GM21529 (cell line): ENCODE results near the gene MEF2C.
"Not testable (repeated sequence)": the region's sequence is repeated elsewhere in the genome, so short reads cannot be mapped to it uniquely, and the experiment has no call there.

Source experiments
- ATAC-seq: cut with Tn5 transposase; IDR thresholded peaks from one replicate; pipeline ENCODE4 v1.9.1; 2021; ENCODE audit not compliant: unreplicated experiment

MEF2C gene

DNA sequence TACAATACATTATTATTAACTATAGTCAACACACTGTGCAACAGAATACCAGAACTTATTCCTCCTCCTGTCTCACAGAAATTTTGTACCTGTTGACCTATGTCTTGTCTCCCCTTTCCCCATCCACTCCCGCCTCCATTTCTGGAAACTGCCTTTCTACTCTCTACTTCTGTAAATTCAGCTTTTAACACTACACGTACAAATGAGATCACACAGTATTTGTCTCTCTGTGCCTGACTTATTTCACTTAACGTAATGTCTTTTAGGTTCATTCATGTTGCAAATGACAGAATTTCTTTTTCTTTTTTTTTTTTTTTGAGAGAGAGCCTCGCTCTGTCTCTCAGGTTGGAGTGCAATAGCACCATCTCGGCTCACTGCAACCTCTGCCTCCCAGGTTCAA is 19.5 kb downstream of the MEF2C start:
- no peak for ATAC-seq

DNA sequence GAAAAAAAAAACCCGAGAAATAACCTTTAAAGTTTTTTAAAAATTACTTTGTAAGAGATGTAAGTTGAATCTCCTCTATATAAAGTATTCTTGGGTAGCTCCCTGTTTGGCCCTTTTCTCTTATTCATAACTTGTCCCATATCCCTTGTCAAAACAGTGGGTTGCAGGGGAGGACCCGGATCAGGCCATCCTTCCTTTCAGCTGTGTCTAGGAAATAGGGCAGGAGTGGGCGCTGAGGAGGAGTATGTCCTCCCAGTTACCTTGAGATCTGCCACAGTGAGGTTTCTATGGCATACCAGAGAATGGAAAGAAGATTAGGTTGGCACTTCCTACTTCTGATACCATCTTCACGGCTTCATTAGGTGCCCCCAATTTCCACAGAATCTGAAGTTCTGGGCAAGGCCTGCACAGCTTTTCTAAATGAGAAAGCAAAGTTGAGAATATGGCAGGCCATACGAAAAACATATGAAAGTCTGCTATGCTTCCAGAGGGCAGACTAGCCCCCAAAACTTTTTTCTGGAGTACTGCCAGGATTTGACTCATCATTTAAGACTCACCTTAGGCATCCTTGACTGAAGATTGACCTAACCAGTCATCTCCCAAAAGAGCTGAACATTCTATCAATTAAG is 20.3 kb downstream of the MEF2C start:
- ATAC-seq = no peak

DNA sequence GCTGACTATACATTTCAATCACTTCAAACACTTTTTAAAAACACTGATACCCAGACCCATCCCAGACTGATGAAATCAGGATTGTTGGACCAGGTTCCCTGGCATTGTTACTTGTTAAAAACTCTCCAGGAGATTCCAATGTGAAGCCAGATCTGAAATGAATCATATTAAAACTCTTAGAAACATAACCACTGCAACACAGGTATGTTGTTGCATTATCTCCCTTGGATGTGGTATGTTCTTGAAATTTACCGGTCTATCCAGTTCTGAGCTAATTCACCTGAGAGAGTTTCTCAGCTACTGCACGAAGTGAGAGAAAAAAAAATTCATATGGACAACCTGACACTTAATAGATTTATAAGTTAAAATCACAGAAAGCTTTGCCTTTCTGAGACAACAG is 21.8 kb downstream of the MEF2C start:
- ATAC-seq = no peak

DNA sequence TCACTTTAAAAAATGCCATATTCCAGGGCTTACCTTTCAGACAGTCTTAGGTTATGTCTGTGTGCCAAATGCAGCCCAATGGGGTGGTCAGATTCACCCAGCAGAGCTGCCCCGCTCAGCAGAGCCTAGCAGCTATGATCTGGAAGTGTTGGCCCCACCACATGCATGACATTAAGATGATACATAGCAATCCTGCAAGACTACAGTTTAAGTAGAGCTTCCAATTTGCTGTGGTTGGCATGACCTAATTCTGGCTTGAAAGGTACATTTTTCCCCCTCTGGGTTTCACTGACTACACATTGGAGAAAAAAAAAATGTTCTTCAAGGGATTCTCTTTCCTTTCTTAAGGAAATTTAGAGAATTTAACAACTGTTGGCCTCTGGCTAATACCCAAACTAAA is 22.5 kb downstream of the MEF2C start:
- ATAC-seq = no peak

DNA sequence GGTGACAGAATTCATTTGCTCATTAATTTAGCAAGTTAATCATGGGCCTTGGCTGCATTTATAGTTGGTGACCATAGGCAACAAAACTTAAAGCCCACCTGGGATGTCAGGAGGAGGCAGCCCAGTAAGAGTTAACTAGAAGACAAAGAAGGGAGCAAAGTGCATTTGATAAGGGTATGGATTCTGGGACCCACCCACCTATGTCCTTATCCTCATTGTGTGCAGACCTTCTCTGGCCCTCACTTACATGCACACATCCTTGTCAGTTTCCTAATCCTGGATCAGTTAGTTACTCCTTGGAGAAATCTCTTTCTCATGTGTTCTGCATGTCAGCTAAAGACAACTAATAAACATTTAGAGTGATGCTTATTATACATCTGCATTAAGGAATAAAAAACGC is 24.6 kb downstream of the MEF2C start:
- ATAC-seq = no peak

DNA sequence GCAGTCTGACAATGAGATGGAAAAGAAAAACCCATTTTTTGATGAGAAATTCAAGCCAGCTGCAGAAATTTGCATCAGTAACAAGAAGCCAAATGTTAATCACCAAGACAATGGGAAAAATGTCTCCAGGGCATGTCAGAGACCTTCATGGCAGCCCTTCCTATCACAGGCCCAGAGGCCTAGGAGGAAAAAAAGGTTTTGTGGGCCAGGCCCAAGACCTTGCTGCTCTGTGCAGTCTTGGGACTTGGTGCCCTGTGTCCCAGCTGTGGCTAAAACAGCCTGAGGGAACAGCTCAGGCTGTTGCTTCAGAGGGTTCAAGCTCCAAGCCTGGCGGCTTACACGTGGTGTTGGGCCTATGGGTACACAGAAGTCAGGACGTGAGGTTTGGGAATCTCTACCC is 26.6 kb downstream of the MEF2C start:
- ATAC-seq = not testable (repeated sequence)

DNA sequence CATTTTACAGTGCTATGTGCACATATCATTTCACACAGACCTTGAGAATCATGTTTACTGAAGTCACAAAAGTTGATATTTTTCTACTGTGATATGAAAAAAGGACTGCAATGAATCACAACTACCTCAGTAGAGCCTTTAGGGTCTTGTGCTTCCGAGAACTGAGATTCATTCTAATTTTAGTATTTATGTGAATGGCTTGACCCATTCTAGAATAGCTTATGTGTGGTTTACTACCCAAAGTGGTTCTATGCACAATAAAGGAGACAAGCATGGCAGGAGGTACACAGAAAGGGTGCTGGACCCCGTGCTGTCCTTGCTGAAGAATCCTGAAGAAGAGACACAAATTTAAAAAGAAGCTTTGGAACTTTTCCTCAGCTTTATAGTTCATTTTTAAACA is 28.2 kb downstream of the MEF2C start:
- ATAC-seq = no peak

DNA sequence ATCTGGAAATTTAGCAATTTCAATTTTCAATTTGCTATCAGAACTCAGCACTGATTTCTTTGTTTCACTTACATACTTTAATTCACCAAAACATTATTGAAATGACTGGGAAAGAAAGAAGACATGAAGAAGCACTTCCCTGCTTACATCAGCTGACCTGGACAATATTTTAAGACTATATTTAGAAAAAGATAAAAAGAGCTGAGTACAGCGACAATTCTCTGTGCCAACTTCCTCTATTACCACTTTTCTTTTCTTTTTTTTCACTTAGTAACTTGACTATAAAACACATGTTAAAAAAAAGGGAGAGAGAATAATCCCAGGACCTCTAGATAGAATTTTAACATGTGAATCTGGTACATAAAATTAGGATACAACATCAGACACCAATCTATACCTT is 35.6 kb downstream of the MEF2C start:
- ATAC-seq = no peak

DNA sequence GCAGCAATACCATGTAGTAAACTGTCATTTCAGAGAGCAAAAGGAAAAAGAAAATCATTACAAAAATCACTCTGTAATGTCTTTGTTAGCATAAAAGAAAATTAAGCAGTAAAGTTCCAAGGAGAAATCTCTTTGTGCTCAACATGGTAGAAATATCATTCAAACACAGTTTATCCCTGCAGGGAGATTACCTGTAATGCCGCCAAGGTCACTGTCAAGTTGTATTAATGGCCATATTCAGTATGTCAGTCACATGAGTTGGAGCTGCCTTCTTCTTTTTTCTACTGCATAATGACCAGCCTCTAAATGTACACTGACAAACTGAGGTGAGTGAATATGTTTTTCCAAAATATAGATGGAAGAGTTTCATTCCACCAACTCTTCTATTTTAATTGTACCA is 36.5 kb downstream of the MEF2C start:
- ATAC-seq = no peak

DNA sequence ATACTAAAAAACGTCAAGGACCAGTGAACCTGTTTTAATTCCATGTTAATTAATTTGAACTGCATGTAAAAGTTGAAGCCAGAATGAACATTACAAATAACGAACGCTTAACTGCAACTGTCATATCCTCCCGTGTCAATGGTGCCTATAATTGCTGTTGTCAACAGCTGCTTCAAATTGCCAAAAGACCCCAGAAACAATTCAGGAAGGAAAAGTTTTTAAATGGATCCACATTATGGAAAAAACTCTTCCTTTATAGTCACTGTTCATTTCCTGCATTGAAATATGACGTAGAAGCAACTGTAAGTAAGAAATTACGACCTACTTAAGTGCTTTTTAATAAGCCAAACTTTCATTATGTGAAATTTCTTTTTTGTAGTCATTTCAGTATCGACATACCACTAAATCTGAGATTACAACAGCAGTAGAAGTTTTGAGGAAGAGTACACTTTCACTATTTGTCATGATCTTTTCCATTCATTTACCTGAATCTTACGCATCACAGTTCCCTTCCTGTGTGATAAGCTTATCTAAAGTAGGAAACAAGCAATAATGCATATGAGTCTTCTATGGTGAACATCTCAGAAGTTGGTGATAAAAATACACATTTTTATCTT is 37.8 kb downstream of the MEF2C start:
- ATAC-seq = peak; percentile 83

DNA sequence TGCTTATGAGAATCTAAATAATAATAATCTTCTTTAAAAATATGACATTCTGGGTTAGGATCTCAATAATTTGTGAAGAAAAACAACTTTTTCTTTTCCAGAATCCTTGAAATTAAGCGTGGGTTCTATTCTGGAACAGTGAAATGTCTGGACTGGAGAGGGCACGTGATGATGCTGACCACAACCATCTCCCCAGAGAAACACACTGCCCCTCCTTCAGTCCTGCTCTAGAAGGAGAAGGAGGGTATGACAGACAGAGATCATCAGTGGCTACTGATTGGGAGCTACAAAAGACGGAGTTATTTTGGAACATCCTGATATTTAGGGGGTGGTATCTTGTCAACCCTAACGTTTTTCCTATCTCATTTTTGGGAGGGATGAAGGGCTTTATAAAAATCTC is 40.2 kb downstream of the MEF2C start:
- ATAC-seq = no peak

DNA sequence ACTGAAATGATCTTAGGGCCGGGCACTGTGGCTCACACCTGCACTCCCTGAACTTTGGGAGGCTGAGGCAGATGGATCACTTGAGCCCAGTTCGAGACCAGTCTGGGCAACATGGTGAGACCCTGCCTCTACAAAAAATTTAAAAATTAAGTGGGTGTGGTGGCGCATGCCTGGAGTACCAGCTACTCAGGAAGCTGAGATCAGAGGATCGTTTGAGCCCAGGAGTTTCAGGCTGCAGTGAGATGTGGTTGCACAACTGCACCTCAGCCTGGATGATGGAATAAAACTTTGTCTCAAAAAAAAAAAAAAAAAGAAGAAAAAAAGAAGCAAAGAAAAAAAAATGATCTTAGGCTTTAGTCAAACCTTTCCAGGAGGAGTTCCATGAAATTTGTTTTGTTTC is 41.8 kb downstream of the MEF2C start:
- ATAC-seq = no peak

DNA sequence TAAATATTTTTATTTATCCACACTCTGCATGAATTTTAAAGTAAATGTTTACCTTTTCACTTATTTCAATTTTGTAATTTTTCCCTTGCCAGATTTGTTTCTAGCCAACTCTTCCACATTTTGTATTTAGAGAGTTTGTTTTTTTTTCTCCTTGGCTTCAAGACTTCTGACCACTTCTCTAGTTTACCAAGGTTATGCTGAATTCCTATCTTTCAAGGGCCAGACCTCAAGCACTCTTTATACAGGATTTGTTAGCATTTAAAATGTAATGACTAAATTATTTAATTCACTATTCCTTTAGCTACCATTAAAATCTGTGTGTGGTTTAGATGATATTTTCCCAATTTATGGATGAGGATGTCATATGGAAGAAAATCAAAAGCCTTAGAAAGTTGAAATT is 42.5 kb downstream of the MEF2C start:
- no peak for ATAC-seq

DNA sequence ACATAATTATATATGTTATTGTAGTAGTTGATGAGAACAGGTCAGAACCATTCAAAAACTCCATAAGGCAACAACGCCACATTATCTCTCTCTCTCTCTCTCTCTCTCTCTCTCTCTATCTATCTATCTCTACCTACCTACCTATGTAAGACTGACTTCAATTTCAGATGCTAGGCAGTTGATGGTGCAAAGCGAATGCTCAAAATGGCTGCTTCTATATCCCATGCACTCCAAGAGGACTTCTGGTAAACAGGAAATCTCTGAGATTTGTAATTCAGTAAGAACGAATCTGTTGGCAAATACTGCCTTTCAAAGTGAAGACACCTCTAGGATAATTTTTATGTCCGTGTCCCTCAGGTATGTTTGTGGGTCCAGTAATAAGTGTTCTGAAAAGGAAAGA is 43.7 kb downstream of the MEF2C start:
- no peak for ATAC-seq

DNA sequence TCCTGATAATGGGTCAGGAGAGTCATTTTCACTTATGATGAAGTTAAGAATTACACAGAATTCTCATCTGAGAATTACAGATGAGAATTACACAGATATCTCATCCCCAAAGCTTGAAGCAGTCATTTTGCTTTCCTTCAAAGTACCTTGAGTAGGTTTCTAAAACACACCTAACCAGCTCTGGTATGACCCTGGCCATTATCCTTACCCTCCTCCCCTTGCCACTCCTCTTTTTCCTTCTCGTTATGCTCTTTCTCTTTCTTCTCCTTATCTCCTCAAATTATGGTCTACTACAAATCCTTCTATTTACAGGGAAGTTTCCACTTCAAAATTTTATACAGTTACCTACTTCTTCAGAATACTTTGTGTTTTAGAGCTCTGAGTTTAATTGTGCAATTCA is 44.5 kb downstream of the MEF2C start:
- ATAC-seq = no peak

DNA sequence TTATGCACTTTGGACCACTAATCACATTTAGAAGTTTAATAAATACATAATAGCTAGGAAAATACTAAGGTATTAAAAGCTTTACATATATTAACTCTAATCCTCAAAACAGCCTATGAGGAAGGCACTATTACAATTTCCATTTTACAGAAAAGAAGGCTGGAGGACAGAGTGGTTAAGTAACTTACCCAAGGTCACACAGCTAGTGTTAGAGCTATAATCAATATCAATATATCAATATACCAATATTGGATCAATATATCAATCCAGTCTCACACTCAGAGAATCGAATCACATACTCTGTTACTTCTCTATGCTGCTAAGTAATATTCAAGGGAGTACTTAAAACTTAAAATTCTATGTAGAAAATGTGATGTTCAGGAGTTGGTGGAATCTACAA is 45.2 kb downstream of the MEF2C start:
- ATAC-seq = no peak

DNA sequence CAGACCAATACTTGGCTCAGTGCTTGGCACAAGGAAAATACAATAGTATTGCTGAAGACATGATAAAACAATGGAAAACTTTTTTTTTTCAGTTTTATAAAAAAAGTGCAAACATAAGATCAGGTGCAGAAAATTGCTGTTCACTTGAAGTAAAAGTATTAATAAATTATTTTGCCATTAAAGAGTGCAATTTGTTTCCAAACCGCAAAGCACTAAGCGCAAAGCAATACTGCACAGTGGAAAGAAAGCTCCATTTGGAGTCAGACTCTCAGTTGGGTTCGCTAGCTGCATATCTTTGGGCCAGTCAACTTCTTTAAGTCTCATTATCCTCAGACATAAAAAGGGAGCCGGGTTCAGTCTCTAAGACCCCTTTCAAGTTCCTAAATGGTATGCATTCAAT is 45.8 kb downstream of the MEF2C start:
- no peak for ATAC-seq

DNA sequence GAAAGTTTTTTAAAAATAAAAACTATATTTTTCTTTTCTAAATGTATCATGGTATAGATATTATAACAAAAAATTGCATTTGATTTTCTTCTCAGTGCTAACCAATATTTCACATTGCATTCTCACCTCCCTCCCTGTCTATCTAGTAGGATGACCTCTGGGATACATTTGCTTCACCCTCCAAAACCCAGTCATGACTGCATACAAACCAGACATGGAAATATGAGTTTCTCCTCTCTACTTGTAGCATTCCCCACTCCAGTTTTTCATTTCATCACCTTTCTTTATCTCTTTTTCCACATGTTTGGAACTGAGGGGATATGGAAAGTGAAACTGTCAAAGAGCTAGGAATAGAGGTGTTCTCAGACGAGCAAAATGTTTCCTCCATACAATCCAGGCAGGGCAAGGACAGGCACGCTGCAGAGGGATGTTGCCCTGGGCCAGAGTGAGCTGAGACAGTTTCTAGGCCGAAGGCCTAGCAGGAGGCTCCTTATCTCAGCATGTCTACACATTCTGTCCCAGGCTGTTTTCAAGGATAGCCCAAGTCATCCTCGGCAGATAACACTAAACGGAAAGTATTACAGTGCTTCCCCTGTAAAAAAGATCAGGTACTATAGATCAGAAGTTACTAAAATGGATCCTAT is 46.7 kb downstream of the MEF2C start:
- no peak for ATAC-seq

DNA sequence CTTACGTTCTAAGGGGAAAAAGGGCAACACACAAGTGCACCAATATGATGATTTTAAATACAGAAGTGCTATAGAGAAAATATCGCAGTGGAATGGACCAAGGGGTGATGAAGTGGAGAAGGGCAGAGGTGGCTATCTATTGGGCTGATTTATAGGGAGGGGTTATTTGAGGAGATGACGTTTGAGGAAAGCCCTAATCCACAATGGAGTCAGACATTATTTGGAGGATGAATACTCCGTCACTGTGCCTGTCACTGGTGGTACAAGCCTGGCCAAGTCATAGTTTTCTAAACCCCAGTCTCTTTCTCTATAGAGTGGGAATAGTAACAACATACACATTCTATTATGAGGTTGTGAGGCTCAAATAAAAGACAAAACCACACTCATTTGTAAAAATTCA is 48.5 kb downstream of the MEF2C start:
- no peak for ATAC-seq

DNA sequence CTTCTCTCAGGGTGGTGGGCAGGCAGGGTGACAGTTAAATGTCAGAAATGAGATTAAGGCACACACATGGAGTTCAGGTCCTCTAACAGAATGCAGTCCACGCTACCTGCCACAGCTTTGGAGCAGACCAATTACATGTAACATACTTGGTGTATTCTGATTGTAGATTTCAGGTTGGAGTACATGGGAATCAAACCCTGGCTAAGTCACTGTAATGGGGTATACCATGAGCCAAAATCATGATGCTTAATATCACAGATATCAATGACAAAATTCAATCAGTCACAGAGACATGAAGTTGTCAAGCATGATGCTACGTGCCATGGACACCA is 48.9 kb downstream of the MEF2C start:
- no peak for ATAC-seq

DNA sequence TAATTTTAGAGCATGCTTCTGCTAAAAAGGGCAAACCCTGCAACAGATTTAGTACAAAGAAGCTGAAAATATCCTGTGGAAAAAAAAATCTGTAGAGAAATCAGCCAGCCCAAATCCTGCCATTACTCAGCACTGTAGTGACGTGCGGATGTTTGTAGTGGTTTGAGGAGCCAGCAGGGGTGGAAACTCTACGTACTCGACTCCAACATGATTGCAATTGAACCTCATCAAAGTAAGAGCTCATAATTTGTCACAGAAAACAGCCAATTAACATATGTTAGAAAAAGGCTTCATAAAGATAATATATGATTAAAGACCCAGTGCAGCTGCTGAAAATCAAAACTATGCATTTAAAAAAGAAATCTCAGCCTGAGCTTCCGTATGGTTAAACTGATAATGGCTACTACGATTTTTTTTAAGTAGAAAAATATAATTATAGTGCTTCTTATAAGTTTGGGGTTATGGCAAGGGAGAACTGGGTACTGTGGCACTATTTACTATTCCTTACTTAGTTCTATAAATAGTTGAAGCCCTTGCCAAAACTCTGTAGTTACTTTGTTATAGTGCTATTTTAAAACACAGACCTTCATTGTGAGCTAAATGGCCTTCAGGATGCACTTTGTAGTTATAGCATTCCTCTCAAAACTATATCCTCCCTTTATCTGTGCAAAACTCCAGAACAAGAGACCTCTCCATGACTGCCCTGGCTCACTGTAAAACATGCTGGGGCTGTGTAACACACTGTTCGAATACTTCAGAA is 49.4 kb downstream of the MEF2C start:
- peak; percentile 46 for ATAC-seq

DNA sequence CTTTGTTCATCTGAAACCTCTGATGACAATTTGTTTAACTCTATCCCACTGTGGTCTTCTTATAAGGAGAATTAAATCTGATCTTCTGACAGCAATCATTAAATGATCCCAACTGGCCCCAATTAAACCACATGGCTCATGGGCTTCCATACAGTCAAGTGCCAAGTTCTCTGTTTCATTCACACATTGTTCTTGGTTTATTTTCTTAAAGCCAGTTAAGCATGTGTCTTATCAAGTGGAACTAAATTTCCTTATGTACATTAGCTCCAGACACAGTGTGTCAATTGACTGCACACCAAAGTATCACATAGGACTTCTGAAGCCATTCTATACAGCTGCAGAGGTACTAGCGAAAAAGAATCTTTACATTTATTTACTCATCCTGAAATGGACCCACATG is 51.2 kb downstream of the MEF2C start:
- no peak for ATAC-seq
